Measurements from ENCODE around the gene PARD3.

Gene PARD3

DNA sequence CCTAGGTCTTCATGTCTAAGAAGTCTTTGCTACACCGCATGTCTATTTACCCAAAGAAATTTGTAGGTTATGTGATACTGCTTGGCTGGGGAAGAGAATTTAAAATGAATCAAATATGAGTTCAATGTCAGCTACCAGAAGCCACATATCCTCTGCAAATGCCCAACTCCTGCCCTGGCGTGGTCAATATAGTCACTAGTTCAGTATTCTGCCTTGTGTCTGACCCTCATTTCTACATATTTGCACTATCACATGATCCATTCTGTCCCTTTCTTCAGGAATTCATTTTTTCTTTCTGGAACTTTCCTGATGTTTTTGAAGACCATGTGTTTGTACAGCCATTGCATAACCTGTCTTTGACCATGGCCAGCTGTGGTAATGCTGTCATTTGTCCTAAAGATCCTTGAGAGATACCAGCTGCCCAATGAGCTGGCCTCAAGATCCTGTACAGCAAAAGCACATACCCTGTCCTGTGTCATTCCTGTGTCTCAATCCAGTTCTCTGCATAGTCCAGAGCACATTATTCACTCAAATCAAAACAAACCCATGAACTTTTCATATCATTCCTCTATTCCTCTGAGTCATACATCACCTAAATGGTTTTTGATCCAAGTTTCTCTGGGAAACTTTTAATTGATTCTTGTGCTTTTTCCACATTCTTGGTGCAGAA is 524.5 kb downstream of the PARD3 start:
- no peak for TF ChIP-seq CTCF (IDR thresholded peaks at IDR 0.05; ENCODE audit: control insufficient read depth, extremely low read depth, insufficient read depth)
- H3K4me3 ChIP-seq (ENCODE audit: low read depth, low read length): no peak overlapping the region
- no peak for DNase-seq (ENCODE audit: low read depth)

DNA sequence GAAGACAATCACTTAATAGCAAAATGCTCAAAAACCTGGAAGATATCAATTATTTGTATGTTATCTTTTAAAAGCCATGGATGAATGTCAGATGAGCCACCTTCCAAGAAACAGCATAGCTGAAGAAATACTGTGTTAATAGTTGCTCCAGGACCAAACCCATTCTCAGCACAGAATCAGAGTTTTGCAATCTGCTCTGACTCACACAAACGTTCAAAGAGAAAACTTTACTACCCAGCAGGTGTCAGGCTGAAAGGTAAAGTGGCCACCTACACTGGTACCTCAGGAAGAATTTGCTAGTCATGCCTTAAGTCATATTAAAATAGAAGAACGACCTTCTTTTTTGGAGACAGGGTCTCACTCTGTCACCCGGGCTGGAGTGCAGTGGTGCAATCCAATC is 526.5 kb downstream of the PARD3 start:
- no peak overlapping the region for H3K4me3 ChIP-seq (ENCODE audit: low read depth, low read length)
- DNase-seq (ENCODE audit: low read depth): no peak
- TF ChIP-seq CTCF (IDR thresholded peaks at IDR 0.05; ENCODE audit: control insufficient read depth, extremely low read depth, insufficient read depth): no peak

- DNase-seq (ENCODE audit: low read depth): no peak
- no peak for TF ChIP-seq CTCF (IDR thresholded peaks at IDR 0.05; ENCODE audit: control insufficient read depth, extremely low read depth, insufficient read depth)
- H3K4me3 ChIP-seq (ENCODE audit: low read depth, low read length): no peak overlapping the region
Measured at GRCh38 chr10:34286136-34286739, 528.9 kb downstream of the PARD3 start.

DNA sequence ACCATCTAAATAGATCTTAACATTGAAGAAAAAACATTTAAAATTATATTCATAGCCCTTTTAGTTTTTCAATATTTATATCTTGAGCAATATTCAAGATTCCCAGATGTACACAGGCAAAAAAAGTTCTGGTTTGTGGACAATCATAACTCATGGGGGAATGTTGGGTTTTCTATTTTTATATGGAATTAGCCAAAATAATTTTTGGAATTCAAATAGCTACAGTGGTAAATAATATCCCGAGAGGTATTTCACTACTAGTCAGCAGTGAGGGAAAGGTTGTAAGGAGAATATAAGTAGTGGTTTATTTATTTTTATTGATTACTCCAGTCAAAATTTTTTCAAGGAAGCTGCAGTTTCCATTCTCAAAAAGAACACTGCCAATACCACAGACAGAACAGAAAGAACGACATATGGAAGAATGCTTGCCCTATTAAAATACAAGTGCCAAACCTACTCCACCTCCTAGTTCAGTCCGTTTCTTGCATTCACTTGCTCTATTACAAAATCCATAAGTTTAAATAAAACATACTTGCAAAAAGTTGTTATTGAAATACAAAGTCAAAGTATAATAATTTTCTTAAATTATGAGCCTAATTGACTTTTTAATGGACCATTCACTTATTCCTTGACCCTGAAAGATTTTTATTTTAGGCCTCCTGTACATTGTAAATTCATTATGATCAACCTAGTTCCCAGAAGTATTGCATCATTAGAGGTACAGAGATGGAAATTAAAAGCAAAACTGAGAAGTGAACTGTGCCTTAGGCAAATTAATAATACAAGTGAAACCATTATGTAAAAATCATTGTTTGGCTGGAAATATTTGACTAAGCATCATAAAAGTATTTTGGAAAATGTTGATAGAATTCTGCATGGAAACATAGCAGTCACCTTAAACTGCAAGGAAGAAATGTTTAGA is 533.2 kb downstream of the PARD3 start:
- TF ChIP-seq CTCF (IDR thresholded peaks at IDR 0.05; ENCODE audit: control insufficient read depth, extremely low read depth, insufficient read depth): no peak
- no peak overlapping the region for H3K4me3 ChIP-seq (ENCODE audit: low read depth, low read length)
- DNase-seq (ENCODE audit: low read depth): no peak

- no peak for TF ChIP-seq CTCF (IDR thresholded peaks at IDR 0.05; ENCODE audit: control insufficient read depth, extremely low read depth, insufficient read depth)
- DNase-seq (ENCODE audit: low read depth): no peak
- no peak overlapping the region for H3K4me3 ChIP-seq (ENCODE audit: low read depth, low read length)
Measured at GRCh38 chr10:34280599-34281374, 534.3 kb downstream of the PARD3 start.

DNA sequence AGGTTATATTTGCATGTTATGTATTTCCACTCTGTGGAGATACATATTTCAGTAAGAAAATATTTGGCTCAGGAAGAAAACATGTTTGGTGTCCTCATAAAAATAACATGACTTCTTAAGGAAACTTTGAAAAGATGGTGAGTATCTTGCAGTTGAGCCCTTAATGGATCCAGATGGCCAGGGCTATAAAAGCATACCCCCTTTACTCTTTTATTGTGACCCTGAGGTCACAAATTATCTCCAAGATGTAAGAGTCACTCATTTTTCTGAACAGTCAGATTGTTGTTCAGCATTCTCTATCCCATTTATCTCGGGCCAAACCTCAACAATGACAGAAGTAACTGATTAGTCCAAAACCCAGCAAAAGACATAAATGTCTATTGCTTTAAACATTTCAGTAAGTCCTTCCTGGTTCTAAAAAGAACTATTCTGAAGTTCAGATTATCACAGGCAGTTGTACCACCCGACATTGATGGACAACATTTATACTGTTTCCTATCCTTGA is 539.4 kb downstream of the PARD3 start:
- no peak for DNase-seq (ENCODE audit: low read depth)
- no peak for TF ChIP-seq CTCF (IDR thresholded peaks at IDR 0.05; ENCODE audit: control insufficient read depth, extremely low read depth, insufficient read depth)
- no peak overlapping the region for H3K4me3 ChIP-seq (ENCODE audit: low read depth, low read length)
